T-helper 22 cell (primary cell): ENCODE results near the gene MOB3B.

Experiments used
- DNase-seq: peaks from one replicate; pipeline ENCODE4 v3.0.0-alpha.2; 2020; ENCODE audit warnings: low read depth

MOB3B gene

GRCh38 chr9:27358007-27358406 is 171.6 kb downstream of the MOB3B start:
- no peak for DNase-seq

GRCh38 chr9:27356446-27356845 is 173.2 kb downstream of the MOB3B start:
- no peak for DNase-seq

- no peak for DNase-seq
Observed at GRCh38 chr9:27355166-27355565, 174.4 kb downstream of the MOB3B start.

GRCh38 chr9:27353474-27354229 is 176.0 kb downstream of the MOB3B start:
- no peak for DNase-seq

GRCh38 chr9:27353166-27353473 is 176.5 kb downstream of the MOB3B start:
- DNase-seq = no peak

GRCh38 chr9:27352457-27353165 is 177.0 kb downstream of the MOB3B start:
- no peak for DNase-seq

- DNase-seq = no peak
Observed at GRCh38 chr9:27351438-27351837, 178.2 kb downstream of the MOB3B start.

GRCh38 chr9:27350382-27350976 is 179.1 kb downstream of the MOB3B start:
- no peak for DNase-seq

- no peak for DNase-seq
Observed at GRCh38 chr9:27349698-27350080, 179.9 kb downstream of the MOB3B start.

GRCh38 chr9:27348785-27349697 is 180.6 kb downstream of the MOB3B start:
- DNase-seq = no peak

GRCh38 chr9:27347889-27348288 is 181.7 kb downstream of the MOB3B start:
- no peak for DNase-seq

- no peak for DNase-seq
Observed at GRCh38 chr9:27344776-27345175, 184.8 kb downstream of the MOB3B start.

GRCh38 chr9:27341545-27342294 is 187.9 kb downstream of the MOB3B start:
- DNase-seq = no peak

GRCh38 chr9:27340961-27341511 is 188.6 kb downstream of the MOB3B start:
- no peak for DNase-seq

- DNase-seq = no peak
Observed at GRCh38 chr9:27340285-27340674, 189.3 kb downstream of the MOB3B start.

GRCh38 chr9:27339661-27340284 is 189.8 kb downstream of the MOB3B start:
- DNase-seq = no peak

GRCh38 chr9:27338527-27338903 is 191.1 kb downstream of the MOB3B start:
- DNase-seq = no peak

- no peak for DNase-seq
Observed at GRCh38 chr9:27337833-27338526, 191.6 kb downstream of the MOB3B start.

- DNase-seq = no peak
Observed at GRCh38 chr9:27337236-27337635, 192.4 kb downstream of the MOB3B start.

- DNase-seq = no peak
Observed at GRCh38 chr9:27336829-27337228, 192.8 kb downstream of the MOB3B start.
